Gastroesophageal sphincter (tissue), 4 donors: Measurements from ENCODE around the gene HRC. TPM values are rescaled to one million over a fixed set of nuclear protein-coding genes. Genes with fewer than 3 reads are reported as not detected.
"Not testable (repeated sequence)": the region's sequence is repeated elsewhere in the genome, so short reads cannot be mapped to it uniquely, and the experiment has no call there.

Experiments used
- ATAC-seq: fragments of 150-250 bp; one replicate; pipeline ENCODE4 v1.9.1; 2016; ENCODE audit warnings: mild to moderate bottlenecking, moderate library complexity
- H3K27ac ChIP-seq, 4 donors: fragments of 200-600 bp; sonication (generic) in 3 of 4; 1 replicate in 3 of 4; 2 replicates in 1 of 4; pipeline ENCODE4 v1.5.1; 2016 to 2019
- H3K27me3 ChIP-seq: fragments of 200-600 bp; sonication (generic); one replicate; pipeline ENCODE4 v1.5.1; 2019
- H3K36me3 ChIP-seq, 2 donors: fragments of 200-600 bp; sonication (generic); one replicate each; pipeline ENCODE4 v1.5.1; 2019; ENCODE audit warnings: control low read depth in 1 of 2
- H3K4me1 ChIP-seq, 3 donors: fragments of 200-600 bp; sonication (generic); 1 replicate in 2 of 3; 2 replicates in 1 of 3; pipeline ENCODE4 v1.5.1; 2016 to 2019; ENCODE audit warnings: control low read depth in 2 of 3
- H3K4me3 ChIP-seq, 2 donors: fragments of 200-600 bp; sonication (generic); one replicate each; pipeline ENCODE4 v1.5.1; 2019; ENCODE audit warnings: mild to moderate bottlenecking in 1 of 2, moderate library complexity in 1 of 2
- H3K9me3 ChIP-seq, 3 donors: fragments of 200-600 bp; sonication (generic); one replicate each; pipeline ENCODE4 v1.5.1; 2017 to 2019; ENCODE audit warnings: control low read depth in 2 of 3
- EP300 ChIP-seq: sonication (generic); formaldehyde crosslinking; IDR thresholded peaks from one replicate; pipeline ENCODE4 v1.6.1; 2017; ENCODE audit warnings: antibody characterized with exemption, mild to moderate bottlenecking
- POLR2A ChIP-seq, 2 donors: fragments of 450-650 bp; IDR thresholded peaks; one replicate each; pipeline ENCODE4 v1.6.1; 2017; ENCODE audit warnings: antibody characterized with exemption in 2 of 2, mild to moderate bottlenecking in 2 of 2, moderate library complexity in 1 of 2
- POLR2AphosphoS5 ChIP-seq: sonication (generic); formaldehyde crosslinking; IDR thresholded peaks from one replicate; pipeline ENCODE4 v1.6.1; 2017; ENCODE audit warnings: antibody characterized with exemption
- WGBS, 2 donors: methylation state at CpG; one replicate each; pipeline ENCODE4 v1.1.5; 2018; ENCODE audit warnings: low coverage in 1 of 2; 5-methylcytosine and 5-hydroxymethylcytosine counted together
- total RNA-seq, 4 donors: library from RNA; depleted of rRNA; stranded (reverse); fragments of >200 nt; gene quantifications; one replicate each; pipeline ENCODE4 v1.1.0, GENCODE V29; 2016
- TF ChIP-seq, protein P1 (sequence below), 4 experiments: fragments of 200-600 bp in 2 of 4; fragments of 450-650 bp in 2 of 4; sonication (generic) in 1 of 4; IDR thresholded peaks; one replicate each; pipeline ENCODE4 v1.5.1; 2017 to 2019; ENCODE audit warnings: antibody characterized with exemption in 4 of 4, mild to moderate bottlenecking in 2 of 4, moderate library complexity in 2 of 4

HRC gene
- total RNA-seq, 4 donors from 2014 or later: 1.1 to 3.9 (median 1.8) TPM

DNA sequence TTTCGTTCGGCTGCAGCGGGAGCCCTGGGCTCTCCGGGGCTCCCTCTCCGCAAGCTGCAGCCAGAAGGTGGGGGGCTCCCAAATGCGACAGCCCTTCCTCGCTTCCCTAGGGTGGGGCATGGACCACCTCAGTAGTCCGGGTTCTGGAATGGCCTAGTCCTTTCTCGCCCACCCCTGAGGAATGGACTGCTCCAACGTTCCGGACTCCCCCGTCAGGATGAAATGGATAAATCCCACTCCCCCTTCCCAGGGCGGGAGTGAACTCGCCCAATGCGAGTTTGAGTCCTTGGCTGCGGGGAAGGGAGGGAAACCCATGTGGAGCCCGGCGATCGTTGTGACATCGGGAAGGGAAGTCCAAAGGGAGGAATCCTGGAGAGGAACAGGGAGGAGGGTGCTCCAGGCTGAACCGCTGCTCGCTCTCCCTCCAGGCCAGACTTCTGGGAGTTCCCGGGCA is 5.5 kb downstream of the HRC start:
- Histone ChIP-seq H3K4me3 (peak overlapping the region; percentile 66 to 77), H3K36me3 (no peaks in the 10 kb centered on the region), H3K27me3 (no peaks in the 10 kb centered on the region), H3K9me3 (no peaks in the 10 kb centered on the region), H3K27ac (peak overlapping the region; percentile 29 to 88 (median 82)), H3K4me1 (peaks cover 0 to 53% (median 28%) of the 10 kb centered on the region in 3 donors)
- peak; percentile 67 for ATAC-seq
- TF ChIP-seq POLR2AphosphoS5 (peak; percentile 19), EP300 (no peak), POLR2A (IDR thresholded peaks at IDR 0.05) (no peak)
- TF ChIP-seq, protein P1, sequence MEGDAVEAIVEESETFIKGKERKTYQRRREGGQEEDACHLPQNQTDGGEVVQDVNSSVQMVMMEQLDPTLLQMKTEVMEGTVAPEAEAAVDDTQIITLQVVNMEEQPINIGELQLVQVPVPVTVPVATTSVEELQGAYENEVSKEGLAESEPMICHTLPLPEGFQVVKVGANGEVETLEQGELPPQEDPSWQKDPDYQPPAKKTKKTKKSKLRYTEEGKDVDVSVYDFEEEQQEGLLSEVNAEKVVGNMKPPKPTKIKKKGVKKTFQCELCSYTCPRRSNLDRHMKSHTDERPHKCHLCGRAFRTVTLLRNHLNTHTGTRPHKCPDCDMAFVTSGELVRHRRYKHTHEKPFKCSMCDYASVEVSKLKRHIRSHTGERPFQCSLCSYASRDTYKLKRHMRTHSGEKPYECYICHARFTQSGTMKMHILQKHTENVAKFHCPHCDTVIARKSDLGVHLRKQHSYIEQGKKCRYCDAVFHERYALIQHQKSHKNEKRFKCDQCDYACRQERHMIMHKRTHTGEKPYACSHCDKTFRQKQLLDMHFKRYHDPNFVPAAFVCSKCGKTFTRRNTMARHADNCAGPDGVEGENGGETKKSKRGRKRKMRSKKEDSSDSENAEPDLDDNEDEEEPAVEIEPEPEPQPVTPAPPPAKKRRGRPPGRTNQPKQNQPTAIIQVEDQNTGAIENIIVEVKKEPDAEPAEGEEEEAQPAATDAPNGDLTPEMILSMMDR (IDR thresholded peaks at IDR 0.05): peak in 1 of 4 experiments; percentile 20
- 0% methylated on average over 7 of the region's 23 CpGs; no CpG with 5 or more reads in 1 of the 2 donors for WGBS, 2 donors

DNA sequence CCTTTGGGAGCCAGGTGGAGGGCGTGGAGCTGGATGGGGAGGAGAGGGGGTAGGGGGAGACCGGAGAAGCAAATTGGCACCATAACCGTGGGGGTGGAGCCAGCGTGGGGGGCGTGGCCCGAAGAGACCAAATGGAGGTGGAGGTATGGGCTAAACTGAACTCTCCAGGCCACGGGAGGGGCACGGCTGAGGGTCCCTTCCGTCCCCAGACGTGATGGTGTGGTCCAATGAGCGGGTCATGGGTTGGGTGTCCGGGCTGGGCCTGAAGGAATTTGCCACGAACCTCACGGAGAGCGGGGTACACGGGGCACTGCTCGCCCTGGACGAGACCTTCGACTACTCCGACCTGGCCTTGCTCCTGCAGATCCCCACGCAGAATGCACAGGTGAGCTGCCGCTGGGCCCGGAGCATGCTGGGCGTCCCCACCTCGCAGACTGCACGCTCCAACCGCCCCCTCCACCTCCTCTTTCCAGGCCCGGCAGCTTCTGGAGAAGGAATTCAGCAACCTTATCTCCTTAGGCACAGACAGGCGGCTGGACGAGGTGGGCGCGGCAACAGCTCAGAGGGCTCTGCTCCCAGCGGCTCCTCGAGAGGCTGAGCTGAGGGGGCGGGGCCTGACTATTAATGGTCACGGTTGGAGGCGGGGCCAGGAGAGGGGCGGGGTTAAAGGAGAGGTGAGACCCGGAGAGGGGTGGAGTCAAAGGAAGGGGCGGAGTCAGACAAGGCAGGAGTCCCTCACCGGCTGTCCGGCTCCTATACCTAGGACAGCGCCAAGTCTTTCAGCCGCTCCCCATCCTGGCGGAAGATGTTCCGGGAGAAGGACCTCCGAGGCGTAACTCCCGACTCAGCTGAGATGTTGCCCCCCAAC is 6.2 kb downstream of the HRC start:
- peaks cover 0 to 53% (median 28%) of the 10 kb centered on the region in 3 donors for H3K4me1 ChIP-seq
- H3K36me3 ChIP-seq: no peaks in the 10 kb centered on the region
- no peaks in the 10 kb centered on the region for H3K9me3 ChIP-seq
- H3K4me3 ChIP-seq: peak overlapping the region; percentile 66 to 77
- peak overlapping the region; percentile 29 to 88 (median 82) for H3K27ac ChIP-seq
- 2 to 4% methylated on average over 6 to 18 of the region's 49 CpGs for WGBS, 2 donors
- peak; percentile 80 for ATAC-seq
- peak; percentile 4 to 14 for TF ChIP-seq POLR2A (IDR thresholded peaks at IDR 0.05)
- TF ChIP-seq EP300: no peak
- no peaks in the 10 kb centered on the region for H3K27me3 ChIP-seq

DNA sequence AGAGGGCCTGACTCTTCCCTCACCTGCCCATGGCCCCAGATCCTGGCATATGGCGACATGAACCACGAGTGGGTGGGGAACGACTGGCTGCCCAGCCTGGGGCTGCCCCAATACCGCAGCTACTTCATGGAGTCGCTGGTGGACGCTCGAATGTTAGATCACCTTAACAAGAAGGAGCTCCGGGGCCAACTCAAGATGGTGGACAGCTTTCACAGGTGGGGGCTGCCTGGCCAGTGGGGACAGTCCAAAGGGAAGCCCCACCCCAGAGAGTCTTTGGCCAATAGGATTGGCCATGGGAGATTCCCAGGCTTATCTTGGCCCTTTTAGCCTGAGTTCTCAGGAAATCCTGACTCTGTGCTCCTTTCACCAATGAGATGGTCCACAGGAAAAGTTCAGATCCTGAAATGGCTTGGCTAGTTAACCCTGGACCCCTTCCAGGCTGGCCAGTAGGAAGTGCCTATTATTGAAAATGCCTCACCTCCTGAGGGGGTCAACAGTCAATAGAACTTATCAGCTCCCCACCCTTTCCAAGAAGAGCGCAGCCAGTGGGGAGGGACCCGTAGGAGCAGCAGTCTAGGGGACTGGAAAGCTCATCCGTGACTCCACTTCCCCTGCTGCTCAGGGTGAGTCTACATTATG is 7.0 kb downstream of the HRC start:
- no peaks in the 10 kb centered on the region for H3K9me3 ChIP-seq
- no peak for ATAC-seq
- peak overlapping the region in 1 of 2 donors; percentile 77 for H3K4me3 ChIP-seq
- TF ChIP-seq, protein P1 (IDR thresholded peaks at IDR 0.05): no peak
- TF ChIP-seq EP300 (no peak), POLR2AphosphoS5 (no peak), POLR2A (IDR thresholded peaks at IDR 0.05) (no peak)
- H3K27ac ChIP-seq: peak overlapping the region in 3 of 4 donors; percentile 82 to 88 (median 83)
- no peaks in the 10 kb centered on the region for H3K27me3 ChIP-seq
- H3K36me3 ChIP-seq: no peaks in the 10 kb centered on the region
- WGBS, 2 donors: no CpG with 5 or more reads among the region's 11 CpGs
- H3K4me1 ChIP-seq: peaks cover 0 to 57% (median 30%) of the 10 kb centered on the region in 3 donors

DNA sequence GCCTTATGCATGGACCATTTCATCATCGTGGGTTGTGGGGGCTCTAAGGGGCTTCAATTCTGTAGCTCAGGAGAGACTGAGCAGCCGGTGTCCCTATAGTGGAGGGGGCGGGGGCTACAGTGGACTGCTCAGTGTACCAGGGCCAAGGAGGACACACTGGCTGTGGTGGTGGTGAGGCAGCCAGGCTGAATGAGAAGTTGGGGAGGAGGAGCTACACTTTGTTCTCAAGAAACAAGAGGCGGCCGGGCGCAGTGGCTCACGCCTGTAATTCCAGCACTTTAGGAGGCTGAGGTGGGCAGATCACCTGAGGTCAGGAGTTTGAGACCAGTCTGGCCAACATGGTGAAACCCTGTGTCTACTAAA is 8.8 kb downstream of the HRC start:
- not testable (repeated sequence) for H3K9me3 ChIP-seq, H3K27me3 ChIP-seq, ATAC-seq, H3K36me3 ChIP-seq
- peaks cover 0 to 63% (median 35%) of the 10 kb centered on the region in 3 donors for H3K4me1 ChIP-seq
- peak overlapping the region in 1 of 2 donors; percentile 26 for H3K4me3 ChIP-seq
- WGBS, 2 donors: 10 to 14% methylated on average over 2 to 7 of the region's 7 CpGs
- H3K27ac ChIP-seq: peak overlapping the region in 2 of 4 donors; percentile 33 to 50

DNA sequence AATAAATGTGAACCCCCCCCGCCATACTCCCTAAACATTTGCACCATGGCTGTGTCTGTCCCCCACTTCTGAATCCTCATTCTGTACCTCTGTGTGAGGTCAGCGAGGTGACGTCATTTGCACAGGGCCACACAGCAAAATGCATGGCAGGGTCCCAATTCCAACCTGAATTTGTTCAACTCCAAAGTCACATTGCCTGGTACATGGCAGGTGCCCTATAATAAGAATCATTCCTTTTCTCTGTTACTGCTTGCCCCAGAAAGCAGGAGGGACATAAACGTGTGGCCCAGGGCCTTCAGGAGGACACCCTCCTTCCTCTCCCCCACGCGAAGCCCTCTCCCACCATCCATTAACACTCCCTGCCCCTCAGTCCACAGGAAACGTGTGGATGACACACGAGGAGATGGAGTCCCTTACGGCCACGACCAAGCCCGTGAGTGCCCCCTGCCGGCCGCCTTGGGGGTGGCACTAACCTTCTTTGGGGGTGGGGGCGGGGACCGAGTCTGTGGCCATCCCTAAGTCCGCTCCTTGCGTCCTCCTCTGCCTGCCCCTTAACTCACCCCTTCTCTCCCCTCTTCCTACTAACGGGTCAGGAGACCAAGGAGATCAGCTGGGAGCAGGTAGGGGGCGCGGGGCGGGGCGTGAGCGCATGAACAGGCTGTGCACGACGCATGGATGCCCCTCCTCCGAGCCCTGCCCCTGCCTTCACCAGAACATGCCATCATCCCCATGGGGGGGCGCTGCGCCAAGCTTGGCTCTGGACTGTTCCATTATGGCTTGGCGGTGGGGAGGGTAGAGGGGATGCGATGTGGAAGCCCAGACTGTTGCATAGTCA is 9.4 kb downstream of the HRC start:
- H3K36me3 ChIP-seq: no peaks in the 10 kb centered on the region
- TF ChIP-seq, protein P1 (IDR thresholded peaks at IDR 0.05): peak in 3 of 4 experiments; percentile 74 to 97 (median 75)
- no peak for TF ChIP-seq POLR2AphosphoS5
- peak; percentile 13 for ATAC-seq
- H3K4me1 ChIP-seq: peaks cover 0 to 57% (median 29%) of the 10 kb centered on the region in 3 donors
- WGBS, 2 donors: 0 to 83% methylated on average over 1 to 11 of the region's 30 CpGs
- no peaks in the 10 kb centered on the region for H3K9me3 ChIP-seq
- peak overlapping the region in 2 of 4 donors; percentile 33 to 50 for H3K27ac ChIP-seq
- H3K27me3 ChIP-seq: no peaks in the 10 kb centered on the region
- peak overlapping the region in 1 of 2 donors; percentile 26 for H3K4me3 ChIP-seq
